ENCODE results near the gene PCBP4. TPM values are rescaled to one million over a fixed set of nuclear protein-coding genes. Genes with fewer than 3 reads are reported as not detected.

PCBP4 gene
- total RNA-seq, 1 donor, result 29.4 TPM

DNA sequence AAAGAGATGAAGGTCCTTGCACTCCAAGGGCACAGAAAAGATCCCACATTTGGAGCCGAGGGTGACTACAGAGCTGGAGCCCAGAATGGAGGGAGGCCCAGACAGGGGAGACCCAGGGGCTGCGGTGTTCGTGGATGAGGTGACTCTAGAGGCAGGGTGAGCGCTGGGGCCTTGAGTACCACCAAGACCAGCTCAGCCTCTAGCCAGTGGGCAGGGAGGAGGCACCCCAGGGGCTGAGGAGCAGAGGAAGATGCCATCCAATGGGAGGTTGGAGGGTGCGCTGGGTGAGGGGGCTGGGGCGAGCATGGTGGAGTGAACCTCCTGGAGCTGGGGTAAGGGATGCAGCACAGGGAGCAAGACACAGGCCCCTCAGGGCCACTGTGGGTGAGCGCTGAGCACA, 38.8 kb downstream of the PCBP4 start:
- H3K4me3 ChIP-seq (ENCODE audit: low read depth, low read length), result no peak overlapping the region
- no peak for DNase-seq (ENCODE audit: low read depth)
- TF ChIP-seq, protein P1, sequence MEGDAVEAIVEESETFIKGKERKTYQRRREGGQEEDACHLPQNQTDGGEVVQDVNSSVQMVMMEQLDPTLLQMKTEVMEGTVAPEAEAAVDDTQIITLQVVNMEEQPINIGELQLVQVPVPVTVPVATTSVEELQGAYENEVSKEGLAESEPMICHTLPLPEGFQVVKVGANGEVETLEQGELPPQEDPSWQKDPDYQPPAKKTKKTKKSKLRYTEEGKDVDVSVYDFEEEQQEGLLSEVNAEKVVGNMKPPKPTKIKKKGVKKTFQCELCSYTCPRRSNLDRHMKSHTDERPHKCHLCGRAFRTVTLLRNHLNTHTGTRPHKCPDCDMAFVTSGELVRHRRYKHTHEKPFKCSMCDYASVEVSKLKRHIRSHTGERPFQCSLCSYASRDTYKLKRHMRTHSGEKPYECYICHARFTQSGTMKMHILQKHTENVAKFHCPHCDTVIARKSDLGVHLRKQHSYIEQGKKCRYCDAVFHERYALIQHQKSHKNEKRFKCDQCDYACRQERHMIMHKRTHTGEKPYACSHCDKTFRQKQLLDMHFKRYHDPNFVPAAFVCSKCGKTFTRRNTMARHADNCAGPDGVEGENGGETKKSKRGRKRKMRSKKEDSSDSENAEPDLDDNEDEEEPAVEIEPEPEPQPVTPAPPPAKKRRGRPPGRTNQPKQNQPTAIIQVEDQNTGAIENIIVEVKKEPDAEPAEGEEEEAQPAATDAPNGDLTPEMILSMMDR (IDR thresholded peaks at IDR 0.05; ENCODE audit: insufficient read depth, low read depth, low read length), result no peak

DNA sequence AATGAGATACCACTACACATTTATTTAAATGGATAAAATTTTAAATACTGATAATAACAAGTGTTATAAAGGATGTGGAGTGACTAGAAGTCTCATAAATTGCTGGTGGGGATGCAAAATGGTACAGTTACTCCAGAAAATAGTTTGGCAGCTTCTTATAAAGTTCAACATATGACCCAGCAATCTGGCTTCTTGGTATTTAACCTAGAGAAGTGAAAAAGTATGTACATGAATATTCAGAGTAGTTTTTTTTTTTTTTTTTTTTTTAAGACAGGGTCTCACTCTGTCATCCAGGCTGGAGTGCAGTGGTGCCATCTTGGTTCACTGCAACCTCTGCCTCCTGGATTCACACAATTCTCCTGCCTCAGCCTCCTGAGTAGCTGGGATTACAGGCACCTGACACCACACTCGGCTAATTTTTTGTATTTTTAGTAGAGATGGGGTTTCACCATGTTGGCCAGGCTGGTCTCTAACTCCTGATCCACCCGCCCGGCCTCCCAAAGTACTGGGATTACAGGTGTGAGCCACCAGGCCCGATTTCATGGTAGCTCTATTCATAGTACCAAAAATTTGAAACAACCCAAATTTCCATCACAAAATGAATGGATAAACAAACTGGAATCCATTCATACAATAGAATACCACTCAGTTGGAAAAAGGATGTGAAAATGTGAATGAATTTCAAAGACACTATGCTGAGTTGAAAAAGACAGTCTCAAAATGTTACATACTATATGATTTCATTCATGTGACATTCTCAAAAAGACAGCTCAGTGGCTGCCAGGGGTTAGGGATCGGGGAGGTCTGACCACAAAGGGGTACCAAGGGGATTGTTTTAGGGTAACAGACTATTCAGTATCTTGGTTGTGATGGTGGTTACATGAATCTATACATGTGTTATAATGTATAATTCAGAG, 39.9 kb downstream of the PCBP4 start:
- TF ChIP-seq, protein P1 (IDR thresholded peaks at IDR 0.05; ENCODE audit: insufficient read depth, low read depth, low read length), result no peak
- no peak overlapping the region for H3K4me3 ChIP-seq (ENCODE audit: low read depth, low read length)
- DNase-seq (ENCODE audit: low read depth), result no peak

DNA sequence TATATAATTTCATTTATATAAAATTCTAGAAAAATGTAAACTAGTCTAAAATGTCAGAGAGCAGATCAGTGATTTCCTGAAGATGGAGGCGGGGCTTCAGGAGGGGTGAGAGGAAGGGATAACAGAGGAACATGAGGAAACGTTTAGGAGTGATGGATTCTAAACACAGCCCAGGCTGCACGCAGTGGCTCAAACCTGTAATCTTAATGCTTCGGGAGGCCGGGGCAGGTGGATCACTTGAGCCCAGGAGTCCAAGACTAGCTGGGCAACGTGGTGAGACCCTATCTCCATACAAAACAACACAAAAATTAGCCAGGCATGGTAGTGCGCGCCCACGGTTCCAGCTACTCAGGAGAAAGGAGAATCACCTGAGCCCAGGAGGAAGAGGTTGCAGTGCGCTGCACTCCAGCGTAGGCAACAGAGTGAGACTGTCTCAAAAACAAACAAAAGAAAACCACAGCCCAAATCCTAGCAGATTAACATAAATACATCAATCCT, 46.1 kb downstream of the PCBP4 start:
- no peak overlapping the region for H3K4me3 ChIP-seq (ENCODE audit: low read depth, low read length)
- no peak for DNase-seq (ENCODE audit: low read depth)
- TF ChIP-seq, protein P1 (IDR thresholded peaks at IDR 0.05; ENCODE audit: insufficient read depth, low read depth, low read length), result no peak

DNA sequence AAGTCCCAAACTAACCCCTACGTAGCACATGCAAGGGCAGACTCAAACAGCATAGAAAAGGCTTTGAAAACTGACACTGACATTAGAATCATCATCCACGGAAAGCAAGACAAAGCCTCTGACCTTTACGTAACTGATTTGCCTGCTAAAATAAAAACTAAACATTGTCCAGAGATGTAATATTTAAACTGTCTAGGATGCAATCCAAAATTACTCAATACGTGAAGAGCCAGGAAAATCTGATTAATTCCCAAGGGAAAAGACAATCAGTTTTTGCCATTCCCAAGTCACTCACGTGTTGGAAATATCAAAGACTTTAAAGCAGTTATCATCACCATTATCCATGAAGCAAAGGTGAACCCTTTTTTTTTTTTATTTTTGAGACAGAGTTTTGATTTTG, 50.8 kb downstream of the PCBP4 start:
- TF ChIP-seq, protein P1 (IDR thresholded peaks at IDR 0.05; ENCODE audit: insufficient read depth, low read depth, low read length), result no peak
- peak; percentile 45 for DNase-seq (ENCODE audit: low read depth)
- H3K4me3 ChIP-seq (ENCODE audit: low read depth, low read length), result no peak overlapping the region

DNA sequence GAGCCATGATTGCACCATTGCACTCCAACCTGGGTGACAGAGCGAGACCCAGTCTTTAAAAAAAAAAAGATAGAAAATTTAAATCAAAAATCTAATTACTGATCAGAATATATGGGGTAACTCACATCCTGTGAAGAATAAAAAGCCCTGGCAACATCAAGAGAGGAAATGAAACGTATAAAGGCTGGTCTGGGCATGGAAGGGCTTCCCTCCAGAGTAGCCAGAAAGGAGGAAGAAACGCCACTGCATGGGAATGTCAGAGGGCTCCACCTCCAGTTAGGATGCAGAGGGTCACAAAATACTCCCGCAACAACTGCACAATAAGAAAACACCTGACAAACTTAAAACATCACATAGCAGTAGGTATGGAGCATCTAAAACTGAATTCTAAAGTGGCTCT, 59.2 kb downstream of the PCBP4 start:
- no peak overlapping the region for H3K4me3 ChIP-seq (ENCODE audit: low read depth, low read length)
- TF ChIP-seq, protein P1 (IDR thresholded peaks at IDR 0.05; ENCODE audit: insufficient read depth, low read depth, low read length), result no peak
- no peak for DNase-seq (ENCODE audit: low read depth)

Small RNAs within 50 kb of the gene (small RNA-seq; reads per million reads assigned to genes)
- not detected for gene AC115284.1

Other genes starting within 250 kb of the PCBP4 start
- gene IQCF6, start 188.2 kb downstream of the PCBP4 start, total RNA-seq, result not detected in 2 replicates
- not detected in 2 replicates for gene IQCF2, start 105.8 kb downstream of the PCBP4 start, total RNA-seq
- not detected in 2 replicates for gene IQCF5, start 91.9 kb downstream of the PCBP4 start, total RNA-seq
- gene IQCF1, start 64.1 kb downstream of the PCBP4 start, total RNA-seq, result not detected in 2 replicates
- gene RRP9, start 25.6 kb downstream of the PCBP4 start, total RNA-seq, result 22.5 and 24.8 TPM in 2 replicates
- 24.6 and 25.1 TPM in 2 replicates for gene PARP3, start 25.1 kb downstream of the PCBP4 start, total RNA-seq
- gene GPR62, start 12.1 kb downstream of the PCBP4 start, total RNA-seq, result under 0.01 TPM in 1 of 2 replicates, not detected in the other
- gene ABHD14B, start 6.6 kb upstream of the PCBP4 start, total RNA-seq, result 18.0 and 19.9 TPM in 2 replicates
- gene ABHD14A, start 7.6 kb upstream of the PCBP4 start, total RNA-seq, result 5.2 and 7.1 TPM in 2 replicates
- 23.3 and 37.7 TPM in 2 replicates for gene ACY1, start 16.1 kb upstream of the PCBP4 start, total RNA-seq
- gene RPL29, start 28.4 kb upstream of the PCBP4 start, total RNA-seq, result 617 and 759 TPM in 2 replicates
- gene DUSP7, start 89.1 kb upstream of the PCBP4 start, total RNA-seq, result 20.9 and 21.2 TPM in 2 replicates
- 5.6 and 6.1 TPM in 2 replicates for gene POC1A, start 187.0 kb upstream of the PCBP4 start, total RNA-seq
- gene ALAS1, start 230.7 kb upstream of the PCBP4 start, total RNA-seq, result 42.5 and 52.2 TPM in 2 replicates